Measurements from ENCODE around the gene VTCN1. TPM values are rescaled to one million over a fixed set of nuclear protein-coding genes. Genes with fewer than 3 reads are reported as not detected.

Gene VTCN1
- total and polyA plus RNA-seq, 2 of the 13 experiments (the other 11 are each of a cell fraction or from before 2014, with no cell fraction given), result not detected

- TF ChIP-seq, protein P1, sequence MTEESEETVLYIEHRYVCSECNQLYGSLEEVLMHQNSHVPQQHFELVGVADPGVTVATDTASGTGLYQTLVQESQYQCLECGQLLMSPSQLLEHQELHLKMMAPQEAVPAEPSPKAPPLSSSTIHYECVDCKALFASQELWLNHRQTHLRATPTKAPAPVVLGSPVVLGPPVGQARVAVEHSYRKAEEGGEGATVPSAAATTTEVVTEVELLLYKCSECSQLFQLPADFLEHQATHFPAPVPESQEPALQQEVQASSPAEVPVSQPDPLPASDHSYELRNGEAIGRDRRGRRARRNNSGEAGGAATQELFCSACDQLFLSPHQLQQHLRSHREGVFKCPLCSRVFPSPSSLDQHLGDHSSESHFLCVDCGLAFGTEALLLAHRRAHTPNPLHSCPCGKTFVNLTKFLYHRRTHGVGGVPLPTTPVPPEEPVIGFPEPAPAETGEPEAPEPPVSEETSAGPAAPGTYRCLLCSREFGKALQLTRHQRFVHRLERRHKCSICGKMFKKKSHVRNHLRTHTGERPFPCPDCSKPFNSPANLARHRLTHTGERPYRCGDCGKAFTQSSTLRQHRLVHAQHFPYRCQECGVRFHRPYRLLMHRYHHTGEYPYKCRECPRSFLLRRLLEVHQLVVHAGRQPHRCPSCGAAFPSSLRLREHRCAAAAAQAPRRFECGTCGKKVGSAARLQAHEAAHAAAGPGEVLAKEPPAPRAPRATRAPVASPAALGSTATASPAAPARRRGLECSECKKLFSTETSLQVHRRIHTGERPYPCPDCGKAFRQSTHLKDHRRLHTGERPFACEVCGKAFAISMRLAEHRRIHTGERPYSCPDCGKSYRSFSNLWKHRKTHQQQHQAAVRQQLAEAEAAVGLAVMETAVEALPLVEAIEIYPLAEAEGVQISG (CRISPR knock-in tag; IDR thresholded peaks at IDR 0.05), result no peak
- TF ChIP-seq EEA1 (CRISPR knock-in tag; IDR thresholded peaks at IDR 0.05; ENCODE audit: borderline replicate concordance), result no peak
Measured at GRCh38 chr1:117114877-117115276, 95.8 kb downstream of the VTCN1 start (continued).

- in situ Hi-C loops (cut with HindIII; ENCODE audit: extremely low pct_ligation_motif_present, low pct_unique_long_range_greater_than_20kb), result no loop called here
- TF ChIP-seq, protein P2, sequence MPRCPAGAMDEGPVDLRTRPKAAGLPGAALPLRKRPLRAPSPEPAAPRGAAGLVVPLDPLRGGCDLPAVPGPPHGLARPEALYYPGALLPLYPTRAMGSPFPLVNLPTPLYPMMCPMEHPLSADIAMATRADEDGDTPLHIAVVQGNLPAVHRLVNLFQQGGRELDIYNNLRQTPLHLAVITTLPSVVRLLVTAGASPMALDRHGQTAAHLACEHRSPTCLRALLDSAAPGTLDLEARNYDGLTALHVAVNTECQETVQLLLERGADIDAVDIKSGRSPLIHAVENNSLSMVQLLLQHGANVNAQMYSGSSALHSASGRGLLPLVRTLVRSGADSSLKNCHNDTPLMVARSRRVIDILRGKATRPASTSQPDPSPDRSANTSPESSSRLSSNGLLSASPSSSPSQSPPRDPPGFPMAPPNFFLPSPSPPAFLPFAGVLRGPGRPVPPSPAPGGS (CRISPR knock-in tag; IDR thresholded peaks at IDR 0.05), result no peak
- TF ChIP-seq POGK (CRISPR knock-in tag; conservative IDR thresholded peaks at IDR 0.05) (no peak), USF2 (IDR thresholded peaks at IDR 0.05; ENCODE audit: low read depth, low read length) (no peak), USF2 (CRISPR knock-in tag; IDR thresholded peaks at IDR 0.05; ENCODE audit: borderline replicate concordance) (no peak), ZBTB42 (CRISPR knock-in tag; IDR thresholded peaks at IDR 0.05) (no peak), TARDBP (CRISPR knock-in tag; IDR thresholded peaks at IDR 0.05) (no peak), DZIP1 (CRISPR knock-in tag; IDR thresholded peaks at IDR 0.05) (no peak), ZNF772 (CRISPR knock-in tag; IDR thresholded peaks at IDR 0.05) (no peak)
- Histone ChIP-seq H3K27ac (ENCODE audit: extremely low read length, insufficient read depth, low read length) (no peak overlapping the region), H3K4me1 (ENCODE audit: insufficient read depth, low read length) (no peaks in the 10 kb centered on the region), H3K4me3 (replicated peaks in 1 of 3; ENCODE audit: insufficient read depth in 1 of 3, low read depth in 2 of 3, low read length in 3 of 3) (no peak overlapping the region), H3K79me2 (ENCODE audit: insufficient read depth, low read length) (no peaks in the 10 kb centered on the region), H3K4me2 (ENCODE audit: low read depth, low read length) (no peak overlapping the region), H3K27me3 (ENCODE audit: control insufficient read depth in 1 of 2, insufficient read depth in 2 of 2, low read length in 2 of 2) (no peaks in the 10 kb centered on the region), H2AFZ (ENCODE audit: low read length) (no peak overlapping the region), H3K9me3 (ENCODE audit: low read length) (no peaks in the 10 kb centered on the region), H3K36me3 (replicated peaks in 1 of 2; ENCODE audit: control insufficient read depth in 1 of 2, insufficient read depth in 2 of 2, low read length in 2 of 2) (peaks cover 0 to 1% of the 10 kb centered on the region in 2 experiments; a peak in 2 of 5 replicates), H3K9ac (ENCODE audit: insufficient read depth, low read depth, low read length) (no peak overlapping the region), H4K20me1 (ENCODE audit: insufficient read depth, low read length) (no peaks in the 10 kb centered on the region)
- CTCF ChIA-PET (ENCODE audit: low intra/inter-chr PET ratio, low total read pairs), result no interaction called here
- WGBS (ENCODE audit: low lambda C conversion rate), result 96% methylated on average over 10 of the region's 11 CpGs
- POLR2A ChIA-PET, result no interaction called here
- no peak for DNase-seq (ENCODE audit: low spot score)
- intact Hi-C loops (cut with micrococcal nuclease; ENCODE audit: unreplicated experiment), result no loop called here
- no peak for FAIRE-seq
- BruUV-seq (replicated peaks), result no TSS peak
- no peak for ATAC-seq
Measured at GRCh38 chr1:117113199-117113598, 97.5 kb downstream of the VTCN1 start.

Data from HepG2 (cell line).